Stomach smooth muscle (tissue), 2 donors: ENCODE results near the gene HMGCLL1.

Experiments used
- H3K27ac ChIP-seq: one replicate; pipeline ENCODE4 v1.7.0; 2013; ENCODE audit warnings: mild to moderate bottlenecking, low read length, inconsistent platforms
- H3K27me3 ChIP-seq, 2 donors: one replicate each; pipeline ENCODE4 v1.7.0; 2013; ENCODE audit warnings: low read length in 2 of 2; ENCODE audit not compliant: insufficient read depth in 2 of 2, control insufficient read depth in 1 of 2
- H3K36me3 ChIP-seq, 2 donors: one replicate each; pipeline ENCODE4 v1.7.0; 2013; ENCODE audit warnings: low read length in 2 of 2; ENCODE audit not compliant: control insufficient read depth in 2 of 2, insufficient read depth in 2 of 2
- H3K4me1 ChIP-seq: one replicate; pipeline ENCODE4 v1.7.0; 2013; ENCODE audit warnings: low read length; ENCODE audit not compliant: control insufficient read depth, insufficient read depth
- H3K4me3 ChIP-seq, 2 donors: one replicate each; pipeline ENCODE4 v1.7.0; 2013; ENCODE audit warnings: low read length in 2 of 2
- H3K9ac ChIP-seq, 2 donors: one replicate each; pipeline ENCODE4 v1.7.0; 2013; ENCODE audit warnings: low read length in 2 of 2, mild to moderate bottlenecking in 1 of 2
- H3K9me3 ChIP-seq, 2 donors: one replicate each; pipeline ENCODE4 v1.7.0; 2013; ENCODE audit warnings: low read length in 2 of 2; ENCODE audit not compliant: control insufficient read depth in 2 of 2
- donor health status: healthy.
- donor health status: Pancreatic carcinoma.

The HMGCLL1 gene

DNA sequence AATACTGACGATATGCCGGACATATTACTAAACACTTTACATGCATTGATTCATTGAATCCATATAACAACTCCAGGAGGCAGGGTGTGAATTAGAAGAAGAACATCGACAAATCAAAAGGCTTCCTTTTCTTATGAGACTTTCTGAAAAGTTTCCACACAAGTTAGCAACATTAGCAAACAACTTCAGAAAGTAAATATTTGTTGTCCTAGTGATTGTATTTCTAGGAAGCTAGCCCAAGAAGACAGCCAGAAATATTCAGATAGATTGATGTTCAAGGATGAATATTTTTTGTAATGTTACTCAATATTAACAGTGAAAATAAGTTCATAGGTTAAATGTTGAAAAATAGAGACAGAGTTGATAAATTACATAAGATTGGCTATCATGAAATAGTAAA lies 131.1 kb downstream of the HMGCLL1 start:
- Histone ChIP-seq H3K9ac (no peak overlapping the region), H3K9me3 (no peaks in the 10 kb centered on the region), H3K27me3 (no peaks in the 10 kb centered on the region)

DNA sequence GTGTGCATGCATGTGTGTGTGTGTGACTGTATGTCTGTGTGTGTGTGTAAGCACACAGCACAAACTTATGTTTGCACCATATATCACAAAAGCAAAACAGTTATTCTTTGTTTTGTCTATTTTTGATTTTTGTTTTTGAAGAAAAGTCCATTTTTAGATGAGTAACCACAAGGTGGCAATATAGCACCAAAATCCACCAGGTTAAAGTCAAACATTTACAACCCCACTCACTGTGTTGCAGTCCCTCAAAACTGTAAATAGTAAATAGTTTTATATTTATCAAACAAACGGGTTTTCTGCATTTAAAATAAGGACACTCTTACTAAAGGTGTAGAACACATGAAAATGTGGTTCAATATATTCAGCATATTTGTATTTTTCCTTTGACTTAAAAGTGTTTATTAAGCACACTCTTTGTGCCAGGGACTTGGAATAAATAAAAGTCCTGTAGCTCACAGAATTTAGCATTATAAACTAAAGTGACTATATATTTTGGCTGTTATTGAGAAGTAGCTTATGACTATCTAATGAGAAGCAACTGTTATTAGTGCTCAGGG lies 133.3 kb downstream of the HMGCLL1 start:
- Histone ChIP-seq H3K9ac (no peak overlapping the region), H3K4me1 (no peaks in the 10 kb centered on the region), H3K27ac (no peak overlapping the region), H3K36me3 (no peaks in the 10 kb centered on the region), H3K9me3 (no peaks in the 10 kb centered on the region), H3K4me3 (no peak overlapping the region), H3K27me3 (no peaks in the 10 kb centered on the region)

More for the DNA sequence above, 131.1 kb downstream of the HMGCLL1 start:
- no peak overlapping the region for H3K27ac ChIP-seq
- H3K36me3 ChIP-seq, result no peaks in the 10 kb centered on the region
- H3K4me3 ChIP-seq, result no peak overlapping the region
- no peaks in the 10 kb centered on the region for H3K4me1 ChIP-seq

DNA sequence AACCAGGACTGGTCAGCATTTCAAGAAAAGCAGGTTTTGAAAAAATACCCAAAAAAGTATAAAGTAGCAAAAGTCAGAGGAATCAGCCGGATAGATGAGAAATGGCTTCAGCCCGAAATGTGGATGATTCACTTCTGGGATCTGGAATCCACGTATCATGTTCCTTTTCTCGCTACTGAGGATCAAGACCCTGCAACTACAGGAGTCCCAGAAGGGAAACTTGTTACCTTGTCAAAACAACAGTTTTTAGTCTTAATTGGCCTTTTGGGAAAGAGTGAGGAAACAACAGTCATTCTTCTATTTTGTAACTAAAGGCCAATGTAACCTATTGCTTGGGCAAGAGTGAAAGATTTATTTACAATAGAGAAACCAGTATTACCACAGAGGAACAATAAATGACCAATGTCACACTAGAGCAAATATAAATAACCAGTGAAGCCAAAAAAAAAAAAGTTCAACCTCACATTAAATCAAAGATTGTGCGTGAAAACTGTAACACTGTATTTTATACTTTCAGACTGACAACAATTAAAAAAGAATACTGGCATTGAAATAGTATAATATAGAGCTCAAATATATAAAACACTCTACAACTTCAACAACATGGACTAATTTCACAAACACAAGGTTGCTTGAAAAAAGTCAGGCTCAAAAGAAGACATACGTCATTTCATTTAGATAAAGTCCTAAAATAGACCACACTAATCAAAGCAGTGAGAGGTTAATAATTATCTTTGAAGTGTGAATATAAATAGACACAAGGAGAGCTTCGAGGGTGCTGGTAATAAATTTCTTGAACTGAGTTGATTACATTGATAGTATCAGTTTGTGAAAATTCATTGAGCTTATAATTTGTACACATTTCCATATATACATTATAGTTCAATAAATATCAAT lies 135.5 kb downstream of the HMGCLL1 start:
- Histone ChIP-seq H3K27me3 (no peaks in the 10 kb centered on the region), H3K27ac (no peak overlapping the region), H3K4me3 (no peak overlapping the region), H3K9me3 (no peaks in the 10 kb centered on the region), H3K4me1 (no peaks in the 10 kb centered on the region), H3K9ac (no peak overlapping the region), H3K36me3 (no peaks in the 10 kb centered on the region)

DNA sequence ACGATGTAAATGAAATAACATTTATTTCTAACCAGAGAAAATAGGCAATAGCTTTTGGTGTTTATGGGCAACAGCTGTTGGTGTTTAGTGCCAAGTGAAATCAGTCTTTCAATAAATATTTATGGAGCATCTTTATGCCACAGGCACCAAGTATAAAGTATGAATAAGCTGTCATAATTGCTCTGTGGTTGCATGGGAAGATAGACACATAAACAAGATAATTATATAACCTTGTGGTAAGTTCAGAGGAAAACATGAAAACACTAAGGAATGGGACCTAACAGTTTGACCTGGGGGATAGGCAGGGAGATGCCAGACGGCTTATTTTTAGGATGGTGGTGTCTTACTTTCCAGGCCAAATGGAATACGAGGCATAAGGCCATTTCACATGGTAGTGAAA lies 140.8 kb downstream of the HMGCLL1 start:
- no peaks in the 10 kb centered on the region for H3K9me3 ChIP-seq
- H3K27me3 ChIP-seq, result no peaks in the 10 kb centered on the region
- H3K27ac ChIP-seq, result no peak overlapping the region
- H3K36me3 ChIP-seq, result no peaks in the 10 kb centered on the region
- H3K4me1 ChIP-seq, result no peaks in the 10 kb centered on the region
- no peak overlapping the region for H3K9ac ChIP-seq
- no peak overlapping the region for H3K4me3 ChIP-seq

DNA sequence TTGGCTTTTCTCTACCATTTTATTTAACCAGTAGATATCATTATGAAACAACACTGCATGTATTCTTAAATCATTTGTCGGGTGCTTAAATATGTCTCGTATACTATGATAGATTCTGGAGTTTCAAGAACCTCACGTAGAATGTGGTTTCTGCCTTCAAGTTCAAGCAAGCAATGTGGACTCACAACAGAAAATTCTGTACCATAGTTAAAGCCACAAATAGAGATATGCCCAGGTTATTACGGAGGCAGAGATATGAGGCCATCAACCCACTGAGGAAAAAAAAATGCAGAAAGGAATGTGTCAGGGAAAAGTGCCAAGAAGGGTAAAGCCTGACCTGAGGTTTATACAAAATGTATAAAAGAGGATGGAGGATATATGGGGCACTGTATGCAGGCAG lies 141.9 kb downstream of the HMGCLL1 start:
- no peaks in the 10 kb centered on the region for H3K4me1 ChIP-seq
- no peaks in the 10 kb centered on the region for H3K36me3 ChIP-seq
- H3K9me3 ChIP-seq, result no peaks in the 10 kb centered on the region
- no peak overlapping the region for H3K9ac ChIP-seq
- no peak overlapping the region for H3K27ac ChIP-seq
- no peak overlapping the region for H3K4me3 ChIP-seq
- no peaks in the 10 kb centered on the region for H3K27me3 ChIP-seq

DNA sequence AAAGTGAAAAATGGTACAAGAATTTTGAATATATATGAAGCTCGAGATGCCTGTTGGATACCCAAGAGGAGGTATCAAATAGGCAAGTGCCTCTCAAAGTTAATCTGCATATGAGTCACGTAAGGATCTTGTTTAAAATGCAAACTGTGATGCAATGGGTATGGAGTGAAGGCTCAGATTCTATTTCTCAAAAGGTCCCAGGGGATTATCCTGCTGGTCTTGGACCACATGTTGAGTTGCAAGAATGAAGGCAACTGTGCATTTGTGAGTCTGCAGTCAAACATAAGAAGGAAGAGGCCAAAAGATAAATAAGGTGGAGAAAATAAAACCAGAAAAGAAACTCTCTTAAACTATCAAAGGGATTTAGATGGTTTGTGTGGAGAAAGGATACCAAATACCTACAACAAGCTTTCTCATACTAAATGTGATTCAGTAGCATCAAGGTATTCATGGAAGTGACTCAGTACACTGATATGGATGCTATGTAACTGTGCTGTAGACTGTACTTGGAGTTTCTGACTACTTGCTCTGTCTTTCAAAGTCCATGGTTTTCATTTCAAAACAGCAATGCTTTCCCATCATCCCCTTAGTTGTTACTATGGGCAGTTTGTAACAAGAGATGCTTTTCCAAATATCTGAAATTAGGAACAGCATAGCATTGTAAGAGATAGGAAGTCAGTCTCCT lies 145.4 kb downstream of the HMGCLL1 start:
- Histone ChIP-seq H3K9ac (no peak overlapping the region), H3K4me1 (no peaks in the 10 kb centered on the region), H3K9me3 (no peaks in the 10 kb centered on the region), H3K36me3 (no peaks in the 10 kb centered on the region), H3K27ac (no peak overlapping the region), H3K27me3 (no peaks in the 10 kb centered on the region), H3K4me3 (no peak overlapping the region)

DNA sequence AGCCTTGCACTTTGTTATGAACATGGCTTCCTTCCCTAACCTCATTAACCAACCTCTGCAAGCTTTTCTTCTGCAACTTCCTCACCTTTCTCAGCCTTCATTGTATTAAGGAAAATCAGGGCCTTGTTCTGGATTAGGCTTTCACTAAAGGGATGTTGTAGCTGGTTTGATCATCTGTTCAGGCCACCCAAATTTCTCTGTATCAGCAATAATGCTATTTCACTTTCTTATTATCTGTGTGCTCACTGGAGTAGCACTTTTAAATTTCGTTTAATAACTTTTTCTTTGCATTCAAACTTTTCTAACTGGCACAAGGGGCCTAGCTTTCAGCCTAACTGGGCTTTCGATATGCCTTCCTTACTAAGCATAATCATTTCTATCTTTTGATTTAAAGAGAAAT lies 155.1 kb downstream of the HMGCLL1 start:
- Histone ChIP-seq H3K9me3 (no peaks in the 10 kb centered on the region), H3K36me3 (no peaks in the 10 kb centered on the region), H3K27me3 (no peaks in the 10 kb centered on the region), H3K4me3 (no peak overlapping the region), H3K27ac (no peak overlapping the region), H3K9ac (no peak overlapping the region), H3K4me1 (no peaks in the 10 kb centered on the region)

DNA sequence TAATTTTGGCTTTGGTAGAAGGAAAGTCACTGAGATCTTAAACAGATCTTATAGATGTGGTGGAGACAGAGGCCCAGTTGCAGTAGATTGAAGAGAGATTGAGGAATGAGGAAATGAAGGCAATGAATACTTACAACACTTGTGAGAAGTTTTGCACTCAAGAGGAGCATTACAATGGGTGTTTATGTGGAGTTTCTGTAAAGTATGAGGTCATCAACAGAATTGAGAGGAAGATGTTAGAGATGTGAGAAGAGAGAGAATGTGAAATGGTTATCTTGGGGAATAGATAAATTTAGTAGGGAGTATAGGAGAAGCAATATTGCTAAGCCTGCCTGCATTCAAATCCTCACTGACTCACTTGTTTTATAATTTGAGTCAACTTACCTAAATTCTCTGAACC lies 168.3 kb downstream of the HMGCLL1 start:
- no peaks in the 10 kb centered on the region for H3K36me3 ChIP-seq
- H3K9ac ChIP-seq, result no peak overlapping the region
- no peak overlapping the region for H3K4me3 ChIP-seq
- no peaks in the 10 kb centered on the region for H3K9me3 ChIP-seq
- no peaks in the 10 kb centered on the region for H3K27me3 ChIP-seq
- H3K4me1 ChIP-seq, result no peaks in the 10 kb centered on the region
- H3K27ac ChIP-seq, result no peak overlapping the region

DNA sequence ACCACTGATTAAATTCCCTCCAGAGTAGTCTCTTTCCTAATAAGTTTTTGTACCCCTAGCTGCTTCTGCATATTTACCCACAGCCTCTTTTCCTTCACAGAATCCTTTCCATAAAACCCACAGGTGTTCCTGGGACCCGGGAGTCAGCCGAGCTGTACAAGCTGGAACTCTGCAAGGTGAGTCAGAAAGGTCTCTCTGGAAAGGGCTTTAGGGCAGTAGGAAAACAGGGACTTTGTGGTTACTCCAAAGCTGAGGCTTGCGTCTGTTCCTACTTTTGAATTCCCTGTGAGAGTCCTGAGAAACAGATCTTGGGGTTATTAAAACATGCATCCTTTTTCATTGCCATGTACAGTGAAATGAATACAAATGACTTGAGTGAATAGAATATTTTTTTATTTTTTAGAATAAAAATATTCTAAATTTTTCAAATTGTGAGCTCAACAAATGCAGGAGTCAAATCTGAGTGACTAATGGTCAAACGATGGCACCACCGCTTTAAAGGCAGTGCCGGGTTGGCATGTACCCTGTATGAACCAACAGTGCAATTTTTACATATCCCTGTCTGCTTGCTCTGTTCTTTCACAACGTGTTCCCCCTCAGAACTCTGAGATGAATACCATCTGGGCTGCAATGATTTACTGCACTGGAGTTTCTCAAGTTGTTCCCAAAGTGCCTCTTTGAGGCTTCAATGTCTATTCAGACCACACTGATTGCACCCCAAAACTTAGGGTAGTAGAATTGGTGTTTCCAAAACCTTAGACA lies 173.3 kb downstream of the HMGCLL1 start:
- no peak overlapping the region for H3K9ac ChIP-seq
- no peaks in the 10 kb centered on the region for H3K4me1 ChIP-seq
- H3K27ac ChIP-seq, result no peak overlapping the region
- no peak overlapping the region for H3K4me3 ChIP-seq
- no peaks in the 10 kb centered on the region for H3K9me3 ChIP-seq
- no peaks in the 10 kb centered on the region for H3K36me3 ChIP-seq
- H3K27me3 ChIP-seq, result no peaks in the 10 kb centered on the region

DNA sequence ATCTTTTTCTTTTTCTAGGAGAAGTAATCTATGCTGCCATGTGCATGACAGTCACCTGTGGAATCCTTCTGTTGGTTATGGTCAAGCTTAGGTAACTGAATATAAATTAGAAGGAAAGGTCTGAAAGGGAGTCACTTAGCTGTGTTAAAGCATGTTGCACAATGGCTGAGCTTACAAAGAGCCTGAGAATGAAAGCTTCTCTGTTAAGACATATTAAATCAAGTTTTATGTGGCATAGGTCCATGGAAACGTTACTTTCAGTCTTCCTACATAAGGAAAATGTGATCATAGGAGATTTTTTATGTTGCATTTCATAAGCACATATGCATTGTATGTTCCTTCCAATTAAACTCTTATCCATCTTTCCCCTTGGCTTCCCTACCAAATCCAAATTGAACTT lies 179.6 kb downstream of the HMGCLL1 start:
- Histone ChIP-seq H3K27ac (no peak overlapping the region), H3K27me3 (no peaks in the 10 kb centered on the region), H3K9me3 (no peaks in the 10 kb centered on the region), H3K9ac (no peak overlapping the region), H3K4me1 (no peaks in the 10 kb centered on the region), H3K36me3 (no peaks in the 10 kb centered on the region), H3K4me3 (no peak overlapping the region)
